CD4-positive, alpha-beta T cell treated with Interleukin-6 at 100 ng/mL for 8 hours (primary cell): Measurements from ENCODE around the gene WDR18.
"Not testable (repeated sequence)": the region's sequence is repeated elsewhere in the genome, so short reads cannot be mapped to it uniquely, and the experiment has no call there.

Source experiments
- DNase-seq: peaks from one replicate; pipeline ENCODE4 v3.0.0-alpha.2; 2020; ENCODE audit warnings: mixed read lengths, low spot score

Gene WDR18

DNA sequence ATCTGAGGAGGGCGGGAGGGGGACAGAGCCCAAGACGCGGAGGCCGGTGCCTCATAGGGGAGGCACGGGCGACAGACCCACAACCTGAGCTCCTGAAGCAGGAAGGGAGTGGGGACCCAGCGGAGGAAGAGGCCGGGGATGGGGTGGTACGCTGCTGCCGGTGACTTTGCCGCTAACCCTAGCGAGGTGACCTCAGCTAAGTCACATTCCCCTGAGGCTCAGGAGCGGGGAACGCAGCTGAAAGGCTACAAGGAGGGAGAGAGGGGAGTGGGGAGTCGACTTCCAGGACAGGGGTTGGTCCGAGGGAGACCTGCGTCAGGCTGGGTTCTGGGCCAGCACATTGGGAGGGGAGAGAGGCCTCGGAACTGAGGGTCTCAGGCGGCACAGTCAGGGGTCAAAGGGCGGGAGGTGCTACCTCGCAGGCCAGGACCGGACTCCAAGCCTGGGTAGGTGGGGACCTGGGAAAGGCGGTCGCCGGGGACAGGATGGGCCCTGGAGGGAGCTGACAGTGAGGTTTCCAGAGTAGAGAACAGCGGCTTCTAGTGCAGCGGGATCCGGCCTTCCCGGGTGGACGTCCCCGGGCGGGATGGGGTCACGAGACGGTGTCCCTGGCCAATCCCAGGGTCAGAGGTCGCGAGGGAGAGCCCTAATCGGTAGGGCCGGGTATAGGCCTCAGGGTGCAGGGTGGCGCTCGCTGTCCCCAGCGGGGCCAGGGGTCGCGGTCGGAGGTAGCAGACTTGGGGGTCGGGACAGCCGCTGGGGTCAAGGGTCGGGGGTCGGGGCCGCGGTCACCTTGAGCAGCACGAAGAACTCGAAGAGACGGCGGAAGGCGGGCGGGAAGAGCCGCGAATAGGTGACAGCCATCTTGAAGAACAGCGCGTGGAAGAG, 36.1 kb downstream of the WDR18 start:
- DNase-seq, result no peak

- peak; percentile 98 for DNase-seq
Observed at GRCh38 chr19:1020868-1021425, 36.8 kb downstream of the WDR18 start, which contains the start of gene TMEM259. Gene TMEM259, minus strand, starts transcription at chr19:1021123. Its CDS starts 127 bp downstream, at chr19:1020996.

GRCh38 chr19:1023883-1024188, 39.7 kb downstream of the WDR18 start:
- DNase-seq, result not testable (repeated sequence)

GRCh38 chr19:1025080-1025479, 40.9 kb downstream of the WDR18 start:
- not testable (repeated sequence) for DNase-seq

DNA sequence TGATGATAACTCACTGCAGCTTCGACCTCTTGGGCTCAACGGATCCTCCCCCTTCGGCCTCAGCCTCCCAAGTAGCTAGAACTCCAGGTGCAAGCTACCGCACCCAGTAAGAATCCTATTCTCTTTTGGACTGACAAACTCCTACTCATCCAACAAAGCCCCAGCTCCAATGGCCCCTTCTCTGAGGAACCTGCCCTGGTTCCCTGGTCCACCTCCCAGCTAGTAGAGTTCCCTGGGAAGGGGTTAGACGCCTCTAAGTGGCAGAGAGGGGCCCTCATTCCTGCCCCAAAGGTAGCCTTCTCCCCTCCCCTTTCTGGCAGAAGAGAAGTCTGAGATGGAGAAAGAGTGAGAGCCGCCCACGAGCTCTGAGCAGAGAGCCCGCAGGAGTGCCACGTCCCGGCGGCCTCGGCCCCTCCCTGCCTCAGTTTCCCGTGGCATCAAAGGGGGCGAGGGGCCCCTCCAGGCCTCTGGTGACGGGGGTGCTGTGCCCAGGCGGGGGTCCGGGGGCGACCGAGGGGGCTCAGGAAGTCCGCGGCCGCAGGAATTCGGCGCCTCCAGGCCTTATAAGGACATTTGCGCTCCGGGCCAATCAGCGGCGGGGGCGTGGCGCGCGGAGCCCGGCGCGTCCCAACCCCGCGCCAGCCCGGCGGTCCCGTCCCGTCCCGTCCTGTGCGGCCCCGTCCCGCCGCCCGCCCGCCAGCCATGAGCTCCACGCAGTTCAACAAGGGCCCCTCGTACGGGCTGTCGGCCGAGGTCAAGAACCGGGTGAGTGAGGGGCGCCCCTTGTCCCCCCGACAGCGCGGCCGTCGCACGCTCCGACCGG, 42.0 kb downstream of the WDR18 start, which contains the start of gene CNN2:
TSS of gene CNN2 (plus strand) at position 649 of the 823 bp plus-strand sequence. CDS start at position 703, 54 bp downstream.
- DNase-seq, result peak; percentile 47

DNA sequence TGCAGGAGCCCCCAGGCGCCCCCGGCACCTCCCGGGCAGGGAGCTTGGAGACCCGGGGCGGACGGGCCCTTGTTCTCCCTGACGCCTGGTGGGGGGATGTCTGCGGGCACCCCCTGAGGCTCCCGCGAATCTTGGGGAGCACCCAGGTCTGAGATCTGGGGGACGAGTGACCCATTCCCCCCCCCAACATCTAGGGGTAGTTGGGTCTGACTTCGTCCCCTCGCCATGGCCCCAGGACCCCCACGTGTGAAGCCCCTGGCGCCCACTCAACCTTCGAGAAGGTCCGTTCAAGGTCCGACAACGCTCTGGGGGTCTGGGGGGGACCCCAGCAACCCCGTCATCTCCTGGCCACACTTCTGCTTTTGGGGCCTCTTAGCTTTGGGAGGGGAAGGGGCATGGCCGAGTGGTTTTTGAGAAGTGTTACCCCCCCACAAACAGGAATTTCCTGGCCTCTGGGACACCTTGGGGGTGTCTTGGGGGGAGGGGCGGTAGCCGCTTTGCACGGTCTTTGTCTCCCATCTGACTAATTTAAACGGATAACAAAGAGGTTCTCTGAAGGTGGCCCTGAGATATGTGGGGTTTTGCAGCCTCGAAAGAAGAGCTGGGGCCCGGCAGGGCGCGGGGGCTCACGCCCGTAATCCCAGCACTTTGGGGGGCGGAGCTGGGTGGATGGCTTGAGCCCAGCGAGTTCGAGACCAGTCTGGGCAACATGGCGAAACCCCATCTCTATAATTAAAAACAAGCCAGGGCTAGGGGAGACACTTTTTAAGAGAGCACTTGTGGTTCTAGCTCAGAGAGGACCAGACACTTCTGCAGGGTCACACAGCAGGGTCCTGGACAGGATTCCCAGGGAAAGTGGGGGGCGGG, 42.9 kb downstream of the WDR18 start:
- peak; percentile 17 for DNase-seq

DNA sequence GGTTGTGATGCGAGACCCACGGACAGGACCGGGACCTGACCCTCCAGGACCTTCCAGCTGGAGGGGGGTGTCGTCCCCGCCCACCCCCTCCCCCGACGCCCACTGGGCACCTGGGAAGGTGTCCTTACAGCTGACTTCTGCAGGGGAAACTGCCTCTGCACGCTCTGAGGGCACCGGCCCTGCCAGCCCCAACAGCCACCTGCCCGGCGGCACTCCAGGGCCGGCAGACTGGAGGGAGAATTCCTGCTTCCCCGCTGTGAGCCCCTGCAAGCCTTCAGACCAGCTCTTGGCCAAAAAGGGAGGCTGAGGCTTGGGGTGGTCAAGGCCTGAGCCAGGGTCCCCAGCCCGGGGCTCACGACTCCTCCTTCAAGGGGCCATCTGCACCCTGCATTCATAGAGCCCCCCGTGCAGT, 43.5 kb downstream of the WDR18 start:
- peak; percentile 17 for DNase-seq

- peak; percentile 77 for DNase-seq
Observed at GRCh38 chr19:1028062-1028926, 44.1 kb downstream of the WDR18 start.

GRCh38 chr19:1032264-1032867, 48.2 kb downstream of the WDR18 start:
- DNase-seq, result no peak

DNA sequence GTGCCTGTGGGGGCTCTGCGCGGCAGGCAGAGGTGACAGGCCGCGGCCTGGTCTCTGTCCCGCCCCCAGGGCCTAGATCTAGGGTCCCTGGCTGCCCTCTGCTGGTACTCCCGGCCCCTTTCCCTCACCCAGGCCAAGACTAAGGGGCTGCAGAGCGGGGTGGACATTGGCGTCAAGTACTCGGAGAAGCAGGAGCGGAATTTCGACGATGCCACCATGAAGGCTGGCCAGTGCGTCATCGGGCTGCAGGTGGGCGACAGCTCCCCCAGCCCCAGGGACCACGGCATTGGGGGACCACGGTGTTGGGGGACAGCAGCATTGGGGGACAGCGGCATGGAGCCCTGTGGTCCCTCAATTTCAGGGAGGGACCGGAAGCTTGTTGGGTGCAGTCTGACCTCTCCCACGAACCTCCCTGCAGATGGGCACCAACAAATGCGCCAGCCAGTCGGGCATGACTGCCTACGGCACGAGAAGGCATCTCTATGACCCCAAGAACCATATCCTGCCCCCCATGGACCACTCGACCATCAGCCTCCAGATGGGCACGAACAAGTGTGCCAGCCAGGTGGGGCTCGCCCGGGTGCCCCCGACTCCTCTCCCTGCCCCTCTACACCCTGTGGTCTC, 52.0 kb downstream of the WDR18 start:
- no peak for DNase-seq

GRCh38 chr19:1037621-1038064, 53.5 kb downstream of the WDR18 start:
- DNase-seq, result no peak

DNA sequence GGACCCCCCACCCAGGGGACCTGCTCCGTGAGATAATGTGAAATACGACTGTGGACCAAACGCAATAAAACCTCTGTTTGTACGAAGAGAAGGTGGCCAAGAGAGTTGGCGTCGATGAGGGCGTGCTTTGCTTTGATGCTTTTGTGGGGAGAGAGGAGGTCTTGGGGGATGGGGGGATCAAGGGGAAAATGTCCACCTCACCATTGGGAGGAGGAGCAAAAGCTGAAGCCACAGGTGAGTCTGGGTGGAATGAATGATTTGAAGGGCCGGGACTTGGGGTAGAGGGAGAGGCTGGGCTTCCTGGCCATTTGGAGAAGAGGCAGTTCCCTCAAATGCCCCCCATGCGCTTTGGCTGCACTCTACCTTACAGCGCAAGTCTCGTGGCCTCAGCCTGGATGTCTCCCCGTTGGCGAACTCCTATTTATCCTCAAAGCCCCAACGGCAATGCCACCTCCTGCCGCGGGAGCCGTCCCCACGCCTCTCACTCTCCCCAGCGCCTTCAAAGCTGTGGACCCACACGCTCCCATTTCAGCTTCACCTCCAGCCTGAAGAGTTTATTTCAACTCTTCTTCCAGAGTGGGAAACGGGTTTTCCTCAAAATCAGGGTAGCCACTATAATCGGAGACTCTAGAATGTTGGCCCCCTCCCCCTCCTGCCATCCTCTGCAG, 55.0 kb downstream of the WDR18 start:
- no peak for DNase-seq

DNA sequence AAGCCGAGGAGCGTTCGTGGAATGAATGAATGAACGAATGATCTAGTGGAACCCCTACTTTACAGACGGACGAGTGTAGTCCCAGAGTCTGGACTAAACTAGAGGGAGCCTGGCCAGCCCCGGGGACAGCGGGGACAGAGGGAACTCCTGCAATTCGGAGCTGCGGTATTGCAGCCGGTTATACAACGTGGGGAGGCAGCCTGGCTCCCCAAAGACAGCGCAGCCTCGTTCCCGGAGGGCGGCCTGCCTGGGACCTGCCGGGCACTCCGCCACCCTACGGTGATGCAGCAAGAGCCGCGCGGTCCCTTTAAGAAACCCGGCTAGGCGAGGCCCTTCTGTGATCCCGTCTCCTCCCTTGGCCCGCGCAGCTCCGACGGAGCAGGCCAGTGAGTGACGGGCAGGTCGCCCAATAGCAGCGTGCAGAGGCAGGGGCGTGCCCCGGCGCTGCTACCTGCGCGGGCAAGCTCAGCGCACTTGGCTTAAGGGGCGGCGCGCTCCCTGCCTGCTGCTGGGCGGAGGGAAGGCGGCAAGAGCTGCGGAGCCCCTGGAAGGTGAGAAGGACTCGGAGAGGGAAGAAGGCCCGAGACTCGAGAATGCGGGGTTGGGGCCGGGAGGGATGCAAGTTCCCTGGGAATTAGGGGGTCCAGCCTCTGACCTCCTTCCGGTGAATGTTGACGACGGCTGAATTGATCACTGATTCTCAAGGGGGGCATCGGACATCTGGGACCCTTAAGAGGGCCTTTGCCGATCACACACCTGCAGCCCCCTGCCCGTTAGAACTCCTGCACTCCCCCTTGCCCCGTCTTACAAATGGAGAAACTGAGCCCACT, 55.7 kb downstream of the WDR18 start, which contains the start of gene ABCA7:
TSS of gene ABCA7 (plus strand) at position 462 of the 830 bp plus-strand sequence. CDS start 1,255 bp downstream, outside the sequence.
- DNase-seq, result peak; percentile 99

GRCh38 chr19:1040476-1041271, 56.5 kb downstream of the WDR18 start:
- DNase-seq, result peak; percentile 94

GRCh38 chr19:1041272-1041834, 57.2 kb downstream of the WDR18 start:
- DNase-seq, result no peak

DNA sequence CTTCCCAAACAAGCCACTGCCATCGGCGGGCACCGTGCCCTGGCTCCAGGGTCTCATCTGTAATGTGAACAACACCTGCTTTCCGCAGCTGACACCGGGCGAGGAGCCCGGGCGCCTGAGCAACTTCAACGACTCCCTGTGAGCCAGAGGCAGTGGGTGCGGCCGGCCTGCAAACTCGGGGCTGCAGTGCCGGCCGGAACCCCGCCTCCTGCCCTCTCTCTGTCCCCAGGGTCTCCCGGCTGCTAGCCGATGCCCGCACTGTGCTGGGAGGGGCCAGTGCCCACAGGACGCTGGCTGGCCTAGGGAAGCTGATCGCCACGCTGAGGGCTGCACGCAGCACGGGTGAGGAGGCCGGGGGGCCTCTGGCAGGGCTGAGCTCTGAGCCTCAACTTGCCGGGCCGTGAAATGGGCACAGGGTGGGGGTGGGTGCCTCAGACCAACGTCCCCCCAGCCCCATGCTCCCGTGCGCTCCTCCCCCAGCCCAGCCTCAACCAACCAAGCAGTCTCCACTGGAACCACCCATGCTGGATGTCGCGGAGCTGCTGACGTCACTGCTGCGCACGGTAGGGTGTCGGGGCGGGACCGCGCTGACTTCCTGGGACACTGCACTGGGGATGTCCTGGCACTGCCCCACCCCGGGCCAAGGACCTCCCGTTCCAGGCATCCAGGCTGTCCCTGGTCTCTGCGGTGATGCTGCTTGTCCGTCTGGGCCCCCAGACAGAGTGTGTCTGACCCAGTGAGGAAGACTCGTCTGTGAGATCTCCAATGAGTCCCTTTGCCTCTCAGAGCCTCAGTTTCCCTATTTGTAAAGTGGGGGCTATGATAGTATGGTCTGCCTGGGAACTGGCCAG, 57.9 kb downstream of the WDR18 start:
- DNase-seq, result no peak
